PFSK-1 (cell line): ENCODE data around the gene GP1BA.

ENCODE experiments used
- POLR2AphosphoS5 ChIP-seq: IDR thresholded peaks from 2 replicates; pipeline ENCODE4 v1.6.1; 2012; ENCODE audit warnings: low read depth, mild to moderate bottlenecking, control low read depth, low read length, moderate library complexity
- TF ChIP-seq, protein P1 (sequence below), 2 experiments: IDR thresholded peaks; 2 replicates each; pipeline versions ENCODE4 v1.6.1 to v1.8.0; 2011 to 2012; ENCODE audit warnings: low read depth in 2 of 2, low read length in 2 of 2, control low read depth in 1 of 2, inconsistent platforms in 1 of 2, mild to moderate bottlenecking in 1 of 2, moderate library complexity in 1 of 2; ENCODE audit not compliant: insufficient read depth in 1 of 2

DNA sequence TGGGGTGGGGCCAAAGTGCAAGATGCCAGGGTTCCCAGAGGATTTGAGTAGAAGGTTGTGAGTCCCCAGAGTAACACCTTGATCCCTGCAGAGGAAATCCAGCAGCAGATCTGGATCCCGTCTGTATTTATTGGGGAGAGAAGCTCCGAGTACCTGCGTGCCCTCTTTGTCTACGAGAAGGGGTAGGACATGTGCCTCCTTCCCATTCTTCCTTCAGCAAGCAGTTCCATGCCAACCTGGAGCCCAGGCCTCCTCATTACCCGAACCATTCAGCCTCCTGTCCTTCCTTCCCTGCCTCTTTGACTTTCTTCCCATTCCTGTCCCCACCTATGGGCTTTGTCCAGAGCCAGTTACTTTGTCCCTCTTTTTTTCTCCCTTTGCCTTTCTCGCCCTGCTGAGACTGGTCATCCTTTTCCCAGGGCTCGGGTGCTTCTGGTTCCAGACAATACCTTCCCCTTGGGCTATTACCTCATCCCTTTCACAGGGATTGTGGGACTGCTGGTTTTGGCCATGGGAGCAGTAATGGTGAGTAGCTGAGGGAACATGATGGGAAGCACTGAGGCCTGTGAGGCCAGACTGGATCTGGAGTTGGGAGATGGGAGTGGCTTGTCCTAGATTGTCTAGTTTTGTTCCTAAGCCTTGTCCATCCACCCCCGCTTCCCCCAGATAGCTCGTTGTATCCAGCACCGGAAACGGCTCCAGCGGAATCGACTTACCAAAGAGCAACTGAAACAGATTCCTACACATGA lies 10.9 kb downstream of the GP1BA start:
- TF ChIP-seq, protein P1, sequence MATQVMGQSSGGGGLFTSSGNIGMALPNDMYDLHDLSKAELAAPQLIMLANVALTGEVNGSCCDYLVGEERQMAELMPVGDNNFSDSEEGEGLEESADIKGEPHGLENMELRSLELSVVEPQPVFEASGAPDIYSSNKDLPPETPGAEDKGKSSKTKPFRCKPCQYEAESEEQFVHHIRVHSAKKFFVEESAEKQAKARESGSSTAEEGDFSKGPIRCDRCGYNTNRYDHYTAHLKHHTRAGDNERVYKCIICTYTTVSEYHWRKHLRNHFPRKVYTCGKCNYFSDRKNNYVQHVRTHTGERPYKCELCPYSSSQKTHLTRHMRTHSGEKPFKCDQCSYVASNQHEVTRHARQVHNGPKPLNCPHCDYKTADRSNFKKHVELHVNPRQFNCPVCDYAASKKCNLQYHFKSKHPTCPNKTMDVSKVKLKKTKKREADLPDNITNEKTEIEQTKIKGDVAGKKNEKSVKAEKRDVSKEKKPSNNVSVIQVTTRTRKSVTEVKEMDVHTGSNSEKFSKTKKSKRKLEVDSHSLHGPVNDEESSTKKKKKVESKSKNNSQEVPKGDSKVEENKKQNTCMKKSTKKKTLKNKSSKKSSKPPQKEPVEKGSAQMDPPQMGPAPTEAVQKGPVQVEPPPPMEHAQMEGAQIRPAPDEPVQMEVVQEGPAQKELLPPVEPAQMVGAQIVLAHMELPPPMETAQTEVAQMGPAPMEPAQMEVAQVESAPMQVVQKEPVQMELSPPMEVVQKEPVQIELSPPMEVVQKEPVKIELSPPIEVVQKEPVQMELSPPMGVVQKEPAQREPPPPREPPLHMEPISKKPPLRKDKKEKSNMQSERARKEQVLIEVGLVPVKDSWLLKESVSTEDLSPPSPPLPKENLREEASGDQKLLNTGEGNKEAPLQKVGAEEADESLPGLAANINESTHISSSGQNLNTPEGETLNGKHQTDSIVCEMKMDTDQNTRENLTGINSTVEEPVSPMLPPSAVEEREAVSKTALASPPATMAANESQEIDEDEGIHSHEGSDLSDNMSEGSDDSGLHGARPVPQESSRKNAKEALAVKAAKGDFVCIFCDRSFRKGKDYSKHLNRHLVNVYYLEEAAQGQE (IDR thresholded peaks at IDR 0.05; ENCODE audit: insufficient read depth in 1 of 2, low read depth in 2 of 2, low read length in 2 of 2), result no peak
- TF ChIP-seq POLR2AphosphoS5, result no peak; the same call in 1 of the 2 replicates
